K562 (cell line): ENCODE data around the gene BCL2L15. TPM values are rescaled to one million over a fixed set of nuclear protein-coding genes. Genes with fewer than 3 reads are reported as not detected.

Experiments used
- CBFB ChIP-seq: sonication (generic); formaldehyde crosslinking; IDR thresholded peaks from 2 replicates; pipeline ENCODE4 v1.4.0; 2020; ENCODE audit warnings: mild to moderate bottlenecking, missing genetic modification reagents
- CBX3 ChIP-seq, 2 experiments: IDR thresholded peaks; 1 replicate in 1 of 2; 2 replicates in 1 of 2; pipeline ENCODE4 v1.6.1; 2012; ENCODE audit warnings: inconsistent platforms in 2 of 2, low read length in 2 of 2, borderline replicate concordance in 1 of 2, control low read depth in 1 of 2
- CC2D1A ChIP-seq: fragments of 450-650 bp; IDR thresholded peaks from 2 replicates; pipeline ENCODE4 v1.6.1; 2017; ENCODE audit warnings: mild to moderate bottlenecking
- DPF2 ChIP-seq: fragments of 450-650 bp; IDR thresholded peaks from 2 replicates; pipeline ENCODE4 v1.6.1; 2016
- HNRNPH1 ChIP-seq: fragments of 200-400 bp; formaldehyde crosslinking; optimal IDR thresholded peaks from 2 replicates; pipeline ENCODE3; 2017; ENCODE audit warnings: low read depth, mild to moderate bottlenecking, low read length, moderate library complexity
- KDM5B ChIP-seq: fragments of 200-600 bp; sonication (generic); IDR thresholded peaks from 2 replicates; pipeline ENCODE4 v1.6.1; 2012; ENCODE audit warnings: low read depth, mild to moderate bottlenecking, moderate library complexity, low read length, control low read depth, inconsistent platforms; ENCODE audit not compliant: insufficient replicate concordance
- POLR2H ChIP-seq: IDR thresholded peaks from 2 replicates; pipeline ENCODE4 v1.6.1; 2016; ENCODE audit warnings: missing genetic modification characterization, low read depth, mild to moderate bottlenecking, control low read depth, missing compliant biosample characterization, moderate library complexity
- RBM14 ChIP-seq: fragments of 200-400 bp; formaldehyde crosslinking; IDR thresholded peaks from 2 replicates; pipeline ENCODE4 v1.6.1; 2018; ENCODE audit warnings: low read depth, mild to moderate bottlenecking, low read length, moderate library complexity, borderline replicate concordance; ENCODE audit not compliant: insufficient read depth
- SIRT6 ChIP-seq: IDR thresholded peaks from one replicate; pipeline ENCODE4 v1.6.1; 2012; ENCODE audit warnings: low read depth, mild to moderate bottlenecking, control low read depth, inconsistent platforms, low read length, moderate library complexity
- SNIP1 ChIP-seq: fragments of 450-650 bp; IDR thresholded peaks from 2 replicates; pipeline ENCODE4 v1.7.1; 2017; ENCODE audit warnings: low read depth, mild to moderate bottlenecking
- TAF15 ChIP-seq: fragments of 200-400 bp; formaldehyde crosslinking; IDR thresholded peaks from 2 replicates; pipeline ENCODE4 v1.6.1; 2017; ENCODE audit warnings: mild to moderate bottlenecking, low read depth, low read length, moderate library complexity
- YBX1 ChIP-seq: fragments of 450-650 bp; IDR thresholded peaks from 2 replicates; pipeline ENCODE4 v1.7.1; 2016; ENCODE audit warnings: mild to moderate bottlenecking
- ZFX ChIP-seq: sonication (generic); formaldehyde crosslinking; IDR thresholded peaks from 2 replicates; pipeline ENCODE4 v1.8.0; 2022; ENCODE audit warnings: mild to moderate bottlenecking, missing genetic modification reagents, moderate library complexity
- ZNF143 ChIP-seq: sonication (generic); formaldehyde crosslinking; IDR thresholded peaks from 2 replicates; pipeline ENCODE4 v1.9.0; 2022; ENCODE audit warnings: mild to moderate bottlenecking, missing genetic modification reagents
- ZNF232 ChIP-seq: sonication (generic); formaldehyde crosslinking; IDR thresholded peaks from 2 replicates; pipeline ENCODE4 v1.8.0; 2022; ENCODE audit warnings: mild to moderate bottlenecking, missing genetic modification reagents
- ZNF436 ChIP-seq: fragments of 250-450, 450-650 bp; sonication (Bioruptor Pico); formaldehyde crosslinking; IDR thresholded peaks from 2 replicates; pipeline ENCODE4 v1.7.0; 2020; ENCODE audit warnings: mild to moderate bottlenecking
- ZNF77 ChIP-seq: fragments of 250-450 bp; sonication (Bioruptor Pico); IDR thresholded peaks from 2 replicates; pipeline ENCODE4 v1.5.0; 2020
- polyA plus RNA-seq, 8 experiments: library from polyadenylated mRNA; depleted of rRNA in 4 of 8; stranded (reverse) in 5 of 8; unstranded in 3 of 8; fragments of >200 nt; fragmentation: Nextera tagmentation in 2 of 8; fragmentation: Illumina TruSeq in 1 of 8; extraction: Ambion mirVana in 2 of 8; extraction: Trizol in 1 of 8; gene quantifications; 2 replicates each; pipeline versions ENCODE4 v1.2.1 to v1.2.3, GENCODE V29; 2011 to 2014; ENCODE audit warnings: inconsistent platforms in 1 of 8, missing spikeins in 1 of 8
- total RNA-seq, 7 experiments: library from RNA; depleted of rRNA in 6 of 7; stranded (reverse); fragments of >200 nt in 6 of 7; fragmentation: Illumina TruSeq in 2 of 7; extraction: Trizol in 2 of 7; gene quantifications; 2 replicates each; pipeline versions ENCODE4 v1.2.1 to v1.2.3, GENCODE V29; 2011 to 2021; ENCODE audit warnings: low replicate concordance in 1 of 7
- TF ChIP-seq, protein P1 (sequence below): fragments of 450-650 bp; IDR thresholded peaks from 2 replicates; pipeline ENCODE4 v1.6.1; 2017; ENCODE audit warnings: mild to moderate bottlenecking, moderate library complexity
- TF ChIP-seq, protein P2 (sequence below): sonication (generic); formaldehyde crosslinking; IDR thresholded peaks from 2 replicates; pipeline ENCODE4 v1.8.1; 2023; ENCODE audit warnings: mild to moderate bottlenecking, missing genetic modification reagents
- TF ChIP-seq, protein P3 (sequence below): fragments of 250-450 bp; sonication (Bioruptor Pico); IDR thresholded peaks from 2 replicates; pipeline ENCODE4 v1.8.0; 2022; ENCODE audit warnings: moderate library complexity, mild to moderate bottlenecking, inconsistent platforms
- TF ChIP-seq, protein P4 (sequence below): fragments of 250-450 bp; sonication (Bioruptor Pico); IDR thresholded peaks from 2 replicates; pipeline ENCODE4 v1.9.0; 2021; ENCODE audit warnings: mild to moderate bottlenecking
- TF ChIP-seq, protein P5 (sequence below): fragments of 450-650 bp; formaldehyde crosslinking; IDR thresholded peaks from 2 replicates; pipeline ENCODE4 v1.4.0; 2020; ENCODE audit warnings: mild to moderate bottlenecking, mixed read lengths

Gene BCL2L15
- total and polyA plus RNA-seq, 9 of the 15 experiments (the other 6 are each of a cell fraction or from before 2014, with no cell fraction given): 0.06 to 0.42 (median 0.28) TPM; not detected in 1

DNA sequence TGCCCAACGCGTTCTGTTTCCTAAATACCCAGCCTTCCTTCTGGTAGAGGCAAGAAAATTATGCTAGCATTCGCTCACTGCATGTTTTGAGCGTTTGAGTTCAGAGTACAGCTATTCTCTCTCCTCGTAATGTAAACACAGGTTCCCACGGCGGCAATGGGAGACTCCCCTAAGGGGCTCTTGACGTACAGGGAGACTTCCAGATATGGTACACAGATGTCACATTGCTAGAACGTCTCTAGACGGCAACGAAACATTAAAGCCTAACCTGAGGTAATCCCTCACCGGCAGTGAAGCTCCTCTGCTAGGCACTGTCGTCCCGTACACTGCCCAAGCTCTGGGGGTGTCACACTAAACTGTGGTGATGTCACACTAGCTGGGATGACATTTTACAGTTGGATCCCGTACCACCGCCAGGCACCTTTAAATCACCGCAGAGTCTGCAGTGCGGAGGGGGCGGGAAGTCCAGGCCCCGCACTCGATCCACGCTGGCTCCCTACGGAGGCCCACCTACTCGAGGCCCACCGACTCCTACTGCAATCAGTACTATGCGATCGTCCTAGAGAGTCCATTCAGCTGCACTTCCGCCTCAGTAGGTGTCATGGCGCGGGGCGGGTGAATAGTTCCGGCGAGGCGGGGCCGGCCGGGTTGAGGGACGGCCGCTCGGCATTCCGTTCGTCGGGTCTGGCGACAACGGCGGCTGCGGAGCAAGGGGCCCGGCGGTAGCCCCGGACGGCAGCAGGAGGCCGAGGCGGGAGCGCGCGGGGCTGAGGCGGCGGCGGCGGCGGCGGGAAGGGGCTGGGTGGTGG lies 41.8 kb upstream of the BCL2L15 start, which contains the start of gene HIPK1 (continued):
- TF ChIP-seq, protein P1, sequence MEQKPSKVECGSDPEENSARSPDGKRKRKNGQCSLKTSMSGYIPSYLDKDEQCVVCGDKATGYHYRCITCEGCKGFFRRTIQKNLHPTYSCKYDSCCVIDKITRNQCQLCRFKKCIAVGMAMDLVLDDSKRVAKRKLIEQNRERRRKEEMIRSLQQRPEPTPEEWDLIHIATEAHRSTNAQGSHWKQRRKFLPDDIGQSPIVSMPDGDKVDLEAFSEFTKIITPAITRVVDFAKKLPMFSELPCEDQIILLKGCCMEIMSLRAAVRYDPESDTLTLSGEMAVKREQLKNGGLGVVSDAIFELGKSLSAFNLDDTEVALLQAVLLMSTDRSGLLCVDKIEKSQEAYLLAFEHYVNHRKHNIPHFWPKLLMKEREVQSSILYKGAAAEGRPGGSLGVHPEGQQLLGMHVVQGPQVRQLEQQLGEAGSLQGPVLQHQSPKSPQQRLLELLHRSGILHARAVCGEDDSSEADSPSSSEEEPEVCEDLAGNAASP: no peak
- TF ChIP-seq, protein P2, sequence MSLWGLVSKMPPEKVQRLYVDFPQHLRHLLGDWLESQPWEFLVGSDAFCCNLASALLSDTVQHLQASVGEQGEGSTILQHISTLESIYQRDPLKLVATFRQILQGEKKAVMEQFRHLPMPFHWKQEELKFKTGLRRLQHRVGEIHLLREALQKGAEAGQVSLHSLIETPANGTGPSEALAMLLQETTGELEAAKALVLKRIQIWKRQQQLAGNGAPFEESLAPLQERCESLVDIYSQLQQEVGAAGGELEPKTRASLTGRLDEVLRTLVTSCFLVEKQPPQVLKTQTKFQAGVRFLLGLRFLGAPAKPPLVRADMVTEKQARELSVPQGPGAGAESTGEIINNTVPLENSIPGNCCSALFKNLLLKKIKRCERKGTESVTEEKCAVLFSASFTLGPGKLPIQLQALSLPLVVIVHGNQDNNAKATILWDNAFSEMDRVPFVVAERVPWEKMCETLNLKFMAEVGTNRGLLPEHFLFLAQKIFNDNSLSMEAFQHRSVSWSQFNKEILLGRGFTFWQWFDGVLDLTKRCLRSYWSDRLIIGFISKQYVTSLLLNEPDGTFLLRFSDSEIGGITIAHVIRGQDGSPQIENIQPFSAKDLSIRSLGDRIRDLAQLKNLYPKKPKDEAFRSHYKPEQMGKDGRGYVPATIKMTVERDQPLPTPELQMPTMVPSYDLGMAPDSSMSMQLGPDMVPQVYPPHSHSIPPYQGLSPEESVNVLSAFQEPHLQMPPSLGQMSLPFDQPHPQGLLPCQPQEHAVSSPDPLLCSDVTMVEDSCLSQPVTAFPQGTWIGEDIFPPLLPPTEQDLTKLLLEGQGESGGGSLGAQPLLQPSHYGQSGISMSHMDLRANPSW: peak; percentile 34; the same call in 1 of the 2 replicates
- TF ChIP-seq CBX3 (IDR thresholded peaks at IDR 0.05; ENCODE audit: borderline replicate concordance in 1 of 2, low read length in 2 of 2) (no peak; a peak in 1 of 3 replicates), YBX1 (no peak), CBFB (CRISPR knock-in tag) (peak; percentile 60; the same call in 1 of the 2 replicates), ZNF143 (CRISPR knock-in tag) (0 out of 2 replicates have a peak, but pooled peaks have one; percentile 49), TAF15 (no peak), SNIP1 (peak; percentile 64; the same call in 1 of the 2 replicates), ZNF232 (CRISPR knock-in tag) (peak; percentile 100), HNRNPH1 (no peak), DPF2 (peak; percentile 55; the same call in 1 of the 2 replicates), RBM14 (no peak), POLR2H (peak; percentile 24; the same call in 1 of the 2 replicates), SIRT6 (no peak), CC2D1A (peak; percentile 21; the same call in 1 of the 2 replicates), ZFX (CRISPR knock-in tag) (peak; percentile 82), KDM5B (peak; percentile 66), ZNF77 (CRISPR knock-in tag) (no peak), ZNF436 (CRISPR knock-in tag) (no peak)
- TF ChIP-seq, protein P3, sequence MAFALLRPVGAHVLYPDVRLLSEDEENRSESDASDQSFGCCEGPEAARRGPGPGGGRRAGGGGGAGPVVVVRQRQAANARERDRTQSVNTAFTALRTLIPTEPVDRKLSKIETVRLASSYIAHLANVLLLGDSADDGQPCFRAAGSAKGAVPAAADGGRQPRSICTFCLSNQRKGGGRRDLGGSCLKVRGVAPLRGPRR (CRISPR knock-in tag): no peak
- TF ChIP-seq, protein P4, sequence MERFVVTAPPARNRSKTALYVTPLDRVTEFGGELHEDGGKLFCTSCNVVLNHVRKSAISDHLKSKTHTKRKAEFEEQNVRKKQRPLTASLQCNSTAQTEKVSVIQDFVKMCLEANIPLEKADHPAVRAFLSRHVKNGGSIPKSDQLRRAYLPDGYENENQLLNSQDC (CRISPR knock-in tag): peak; percentile 71; the same call in 1 of the 2 replicates
- TF ChIP-seq, protein P5, sequence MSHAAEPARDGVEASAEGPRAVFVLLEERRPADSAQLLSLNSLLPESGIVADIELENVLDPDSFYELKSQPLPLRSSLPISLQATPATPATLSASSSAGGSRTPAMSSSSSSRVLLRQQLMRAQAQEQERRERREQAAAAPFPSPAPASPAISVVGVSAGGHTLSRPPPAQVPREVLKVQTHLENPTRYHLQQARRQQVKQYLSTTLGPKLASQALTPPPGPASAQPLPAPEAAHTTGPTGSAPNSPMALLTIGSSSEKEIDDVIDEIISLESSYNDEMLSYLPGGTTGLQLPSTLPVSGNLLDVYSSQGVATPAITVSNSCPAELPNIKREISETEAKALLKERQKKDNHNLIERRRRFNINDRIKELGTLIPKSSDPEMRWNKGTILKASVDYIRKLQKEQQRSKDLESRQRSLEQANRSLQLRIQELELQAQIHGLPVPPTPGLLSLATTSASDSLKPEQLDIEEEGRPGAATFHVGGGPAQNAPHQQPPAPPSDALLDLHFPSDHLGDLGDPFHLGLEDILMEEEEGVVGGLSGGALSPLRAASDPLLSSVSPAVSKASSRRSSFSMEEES (CRISPR knock-in tag): no peak
